Nephron progenitor cell (in vitro differentiated cells): ENCODE data around the gene PRRG1.
"Not testable (repeated sequence)": the region's sequence is repeated elsewhere in the genome, so short reads cannot be mapped to it uniquely, and the experiment has no call there.

Experiments used
- DNase-seq: peaks from one replicate; pipeline ENCODE4 v3.0.0; 2021
- H3K27ac Mint-ChIP-seq: 2 replicates; pipeline ENCODE4 v1.8.0; 2021; ENCODE audit warnings: mild to moderate bottlenecking, moderate library complexity, mixed read lengths
- H3K27me3 Mint-ChIP-seq: 2 replicates; pipeline ENCODE4 v1.8.0; 2021; ENCODE audit warnings: mild to moderate bottlenecking, low read depth, mixed read lengths; ENCODE audit not compliant: poor library complexity
- H3K36me3 Mint-ChIP-seq: 2 replicates; pipeline ENCODE4 v1.8.0; 2021; ENCODE audit warnings: low read depth, mixed read lengths
- H3K4me1 Mint-ChIP-seq: 2 replicates; pipeline ENCODE4 v1.8.0; 2021; ENCODE audit warnings: mixed read lengths
- H3K4me3 Mint-ChIP-seq: 2 replicates; pipeline ENCODE4 v1.8.0; 2021; ENCODE audit warnings: mild to moderate bottlenecking, moderate library complexity, mixed read lengths
- H3K9me3 Mint-ChIP-seq: 2 replicates; pipeline ENCODE4 v1.8.0; 2021; ENCODE audit warnings: mild to moderate bottlenecking, moderate library complexity, mixed read lengths
- TF ChIP-seq, protein P1 (sequence below): fragments of 200-600 bp; sonication (generic); IDR thresholded peaks from 2 replicates; pipeline ENCODE4 v1.5.0; 2021; ENCODE audit warnings: antibody characterized with exemption

Gene PRRG1

DNA sequence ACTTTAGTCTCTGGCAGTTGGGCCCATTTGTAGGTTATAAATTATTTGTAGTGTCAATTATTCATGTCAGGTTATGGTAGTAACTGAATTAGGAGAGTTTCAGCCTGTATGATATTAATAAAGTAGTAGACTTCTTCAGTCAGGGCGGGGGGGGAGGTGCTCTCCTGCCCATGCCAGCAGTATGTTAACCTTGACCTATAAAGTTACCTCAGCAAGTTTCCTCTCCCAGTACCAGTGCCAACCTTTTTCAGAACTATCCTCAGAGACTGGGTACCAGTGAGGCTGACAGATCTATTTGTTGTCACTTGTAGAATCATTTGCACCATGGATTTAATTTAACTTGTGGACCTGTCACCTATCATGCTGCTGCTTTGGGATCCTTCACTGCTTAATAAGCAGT is 88.0 kb downstream of the PRRG1 start:
- no peak for DNase-seq
- TF ChIP-seq, protein P1, sequence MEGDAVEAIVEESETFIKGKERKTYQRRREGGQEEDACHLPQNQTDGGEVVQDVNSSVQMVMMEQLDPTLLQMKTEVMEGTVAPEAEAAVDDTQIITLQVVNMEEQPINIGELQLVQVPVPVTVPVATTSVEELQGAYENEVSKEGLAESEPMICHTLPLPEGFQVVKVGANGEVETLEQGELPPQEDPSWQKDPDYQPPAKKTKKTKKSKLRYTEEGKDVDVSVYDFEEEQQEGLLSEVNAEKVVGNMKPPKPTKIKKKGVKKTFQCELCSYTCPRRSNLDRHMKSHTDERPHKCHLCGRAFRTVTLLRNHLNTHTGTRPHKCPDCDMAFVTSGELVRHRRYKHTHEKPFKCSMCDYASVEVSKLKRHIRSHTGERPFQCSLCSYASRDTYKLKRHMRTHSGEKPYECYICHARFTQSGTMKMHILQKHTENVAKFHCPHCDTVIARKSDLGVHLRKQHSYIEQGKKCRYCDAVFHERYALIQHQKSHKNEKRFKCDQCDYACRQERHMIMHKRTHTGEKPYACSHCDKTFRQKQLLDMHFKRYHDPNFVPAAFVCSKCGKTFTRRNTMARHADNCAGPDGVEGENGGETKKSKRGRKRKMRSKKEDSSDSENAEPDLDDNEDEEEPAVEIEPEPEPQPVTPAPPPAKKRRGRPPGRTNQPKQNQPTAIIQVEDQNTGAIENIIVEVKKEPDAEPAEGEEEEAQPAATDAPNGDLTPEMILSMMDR = no peak
- H3K9me3 Mint-ChIP-seq = peaks cover 13% of the 10 kb centered on the region
- no peak overlapping the region for H3K27ac Mint-ChIP-seq
- no peaks in the 10 kb centered on the region for H3K27me3 Mint-ChIP-seq
- H3K4me3 Mint-ChIP-seq = no peak overlapping the region
- peaks cover 16% of the 10 kb centered on the region for H3K36me3 Mint-ChIP-seq
- no peaks in the 10 kb centered on the region for H3K4me1 Mint-ChIP-seq

DNA sequence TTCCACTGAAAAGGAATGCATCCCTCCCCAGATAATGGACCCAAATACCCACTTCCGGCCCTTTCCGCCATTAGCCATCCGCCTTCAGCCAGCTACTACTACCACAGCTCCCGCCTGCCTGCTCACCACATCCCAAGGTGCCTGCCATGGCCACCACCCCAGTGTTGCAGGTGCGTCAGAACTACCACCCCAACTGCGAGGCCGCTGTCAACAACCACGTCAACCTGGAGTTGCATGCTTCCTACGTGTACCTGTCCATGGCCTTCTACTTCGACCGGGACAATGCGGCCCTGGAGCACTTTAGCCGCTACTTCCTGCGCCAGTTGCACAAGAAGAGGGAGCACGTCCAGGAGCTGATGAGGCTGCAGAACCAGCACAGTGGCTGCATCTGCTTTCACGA is 92.2 kb downstream of the PRRG1 start:
- Mint-ChIP-seq H3K4me3 (no peak overlapping the region), H3K36me3 (peaks cover 10% of the 10 kb centered on the region), H3K27me3 (no peaks in the 10 kb centered on the region), H3K4me1 (no peaks in the 10 kb centered on the region), H3K9me3 (peaks cover 10% of the 10 kb centered on the region), H3K27ac (no peak overlapping the region)
- no peak for DNase-seq
- TF ChIP-seq, protein P1 = no peak

DNA sequence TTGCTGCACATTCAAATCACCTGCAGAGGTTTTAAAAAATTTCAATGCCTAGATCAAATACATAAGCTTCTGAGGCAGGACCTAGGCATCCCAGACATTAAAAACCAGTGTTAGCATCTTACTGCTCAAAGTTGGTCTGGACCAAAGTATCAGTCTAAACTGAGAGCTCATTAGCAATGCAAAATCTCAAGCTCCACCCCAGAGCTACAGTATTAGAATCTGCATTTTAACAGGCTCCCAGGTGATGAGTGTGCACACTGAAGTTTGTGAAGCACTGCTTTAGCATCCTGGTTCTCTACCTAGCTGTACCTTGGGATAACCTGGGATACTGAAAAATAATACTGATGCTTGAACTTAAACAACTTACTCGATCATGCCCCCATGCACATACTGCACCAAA is 96.0 kb downstream of the PRRG1 start:
- Mint-ChIP-seq H3K27ac (no peak overlapping the region), H3K9me3 (peaks cover 9% of the 10 kb centered on the region), H3K27me3 (no peaks in the 10 kb centered on the region), H3K4me1 (no peaks in the 10 kb centered on the region), H3K36me3 (peaks cover 26% of the 10 kb centered on the region), H3K4me3 (no peak overlapping the region)
- no peak for DNase-seq
- TF ChIP-seq, protein P1 = no peak

DNA sequence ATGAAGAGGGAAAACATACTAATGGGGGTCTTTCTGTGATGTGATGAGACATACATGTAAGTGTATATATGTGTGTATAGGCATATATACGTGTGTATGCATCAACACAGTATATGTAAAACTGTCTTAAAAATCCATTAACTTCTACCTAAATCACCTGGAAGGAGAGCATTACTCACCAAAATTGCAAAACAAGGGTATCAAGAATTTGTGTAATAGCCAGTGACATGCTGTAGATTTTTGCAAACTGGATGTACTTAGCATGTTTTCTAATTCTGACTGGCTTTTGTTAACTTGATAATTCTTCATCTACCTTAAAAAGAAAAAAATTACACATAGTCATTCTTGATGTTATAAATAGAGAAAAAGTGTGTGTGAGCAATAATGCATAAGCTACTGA is 104.7 kb downstream of the PRRG1 start:
- no peak overlapping the region for H3K27ac Mint-ChIP-seq
- DNase-seq = no peak
- H3K9me3 Mint-ChIP-seq = peaks cover 7% of the 10 kb centered on the region
- peaks cover 3% of the 10 kb centered on the region for H3K27me3 Mint-ChIP-seq
- H3K36me3 Mint-ChIP-seq = peaks cover 9% of the 10 kb centered on the region
- H3K4me3 Mint-ChIP-seq = no peak overlapping the region
- TF ChIP-seq, protein P1 = no peak
- no peaks in the 10 kb centered on the region for H3K4me1 Mint-ChIP-seq

DNA sequence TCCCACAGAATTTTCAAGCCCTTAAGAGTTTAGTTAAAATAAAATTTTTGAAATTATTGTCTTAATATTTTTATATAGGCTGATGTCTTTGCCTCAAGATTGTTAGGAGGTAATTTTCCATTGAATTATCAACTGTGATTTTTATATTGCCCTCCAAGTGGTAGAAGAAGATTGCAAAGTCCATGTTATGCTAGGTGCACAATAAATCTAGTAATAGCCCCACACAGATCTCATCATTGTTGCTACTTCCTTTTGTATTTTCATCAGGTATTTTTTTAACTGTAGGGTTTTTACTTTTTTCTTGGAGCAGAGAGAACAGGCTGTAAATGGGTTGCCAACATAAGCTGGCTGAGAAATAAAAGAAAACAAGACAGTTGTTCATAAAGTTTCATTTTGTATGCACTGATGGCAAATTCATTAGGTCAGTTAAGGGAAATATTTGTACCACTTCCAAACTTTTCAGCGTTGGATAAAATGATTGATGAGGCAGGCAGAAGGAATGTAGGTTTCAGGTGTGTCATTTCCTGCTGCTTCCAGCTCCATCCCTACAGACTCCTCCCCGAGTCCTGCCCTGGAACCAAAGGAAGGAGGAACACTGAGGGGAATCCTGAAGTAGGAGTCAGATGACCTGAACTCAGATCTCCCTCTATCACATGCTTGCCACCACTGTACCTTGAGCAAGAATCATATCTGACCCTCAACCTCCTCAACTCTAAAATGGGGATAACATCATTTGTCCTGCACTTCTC is 105.5 kb downstream of the PRRG1 start:
- Mint-ChIP-seq H3K27me3 (peaks cover 3% of the 10 kb centered on the region), H3K4me3 (no peak overlapping the region), H3K27ac (no peak overlapping the region), H3K36me3 (peaks cover 9% of the 10 kb centered on the region), H3K4me1 (peaks cover 6% of the 10 kb centered on the region), H3K9me3 (peaks cover 14% of the 10 kb centered on the region)
- TF ChIP-seq, protein P1 = no peak
- no peak for DNase-seq

DNA sequence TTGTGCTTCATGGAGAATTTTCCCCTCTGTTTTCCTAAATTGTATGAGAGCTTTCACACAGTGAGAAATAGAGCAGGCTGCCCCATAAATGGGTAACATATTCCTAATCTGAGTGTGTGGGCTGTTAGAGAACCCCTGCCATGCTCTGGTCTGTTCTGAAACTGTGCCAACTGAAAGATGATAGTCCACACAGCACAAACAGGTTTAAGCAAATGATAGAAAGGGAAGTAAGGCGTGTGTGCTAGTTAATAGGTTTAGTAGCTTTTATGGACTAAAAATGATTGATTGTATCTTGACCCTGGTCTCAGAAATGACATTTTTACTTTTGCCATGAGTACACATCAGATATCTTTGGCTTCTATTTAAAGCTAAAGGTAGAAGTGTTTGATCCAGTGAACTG is 106.2 kb downstream of the PRRG1 start:
- no peak overlapping the region for H3K27ac Mint-ChIP-seq
- peaks cover 20% of the 10 kb centered on the region for H3K9me3 Mint-ChIP-seq
- no peak overlapping the region for H3K4me3 Mint-ChIP-seq
- peaks cover 3% of the 10 kb centered on the region for H3K27me3 Mint-ChIP-seq
- no peak for DNase-seq
- H3K36me3 Mint-ChIP-seq = peaks cover 10% of the 10 kb centered on the region
- peaks cover 12% of the 10 kb centered on the region for H3K4me1 Mint-ChIP-seq
- TF ChIP-seq, protein P1 = no peak

DNA sequence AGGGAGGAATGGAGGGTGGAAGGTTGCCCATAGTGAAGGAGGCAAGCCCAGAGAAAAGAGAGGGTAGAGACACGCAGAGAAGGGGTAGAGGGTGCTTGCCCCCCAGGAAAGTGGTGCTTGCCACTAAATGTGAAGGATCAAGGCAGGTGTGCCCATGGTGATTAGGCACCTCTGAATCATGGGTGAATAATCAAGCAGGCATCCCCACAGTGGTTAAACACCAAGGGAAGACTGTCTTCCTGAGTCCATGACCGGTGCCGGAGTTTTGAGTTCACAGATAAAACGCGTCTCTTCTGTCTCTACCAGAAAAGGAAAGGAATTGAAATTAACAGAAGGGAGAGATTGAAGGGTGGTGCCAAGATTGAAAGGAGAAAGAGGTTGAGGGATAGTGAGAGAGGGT is 111.1 kb downstream of the PRRG1 start:
- peak overlapping the region; percentile 55 for H3K27ac Mint-ChIP-seq
- H3K4me3 Mint-ChIP-seq, H3K27me3 Mint-ChIP-seq, DNase-seq: not testable (repeated sequence)
- H3K9me3 Mint-ChIP-seq = peaks cover 31% of the 10 kb centered on the region
- peaks cover 20% of the 10 kb centered on the region for H3K4me1 Mint-ChIP-seq
- peaks cover 21% of the 10 kb centered on the region for H3K36me3 Mint-ChIP-seq
